GM08714 (cell line): ENCODE results near the gene MBLAC1.

Experiments used
- H3K4me3 ChIP-seq: fragments of 200-500 bp; sonication (Bioruptor generic); 2 replicates; pipeline ENCODE4 v1.5.1; 2014; ENCODE audit warnings: mild to moderate bottlenecking, low read length, inconsistent platforms
- ZNF274 ChIP-seq: IDR thresholded peaks from 2 replicates; pipeline ENCODE4 v1.6.1; 2012; ENCODE audit warnings: mild to moderate bottlenecking, low read depth, low read length

MBLAC1 gene

GRCh38 chr7:100090527-100091410, 36.0 kb upstream of the MBLAC1 start:
- no peak for TF ChIP-seq ZNF274
- H3K4me3 ChIP-seq: no peak overlapping the region

- no peak for TF ChIP-seq ZNF274
These were observed 35.2 kb upstream of the MBLAC1 start for GRCh38 chr7:100091411-100092181.

GRCh38 chr7:100093054-100093453, 33.7 kb upstream of the MBLAC1 start:
- H3K4me3 ChIP-seq: no peak overlapping the region
- no peak for TF ChIP-seq ZNF274

More at GRCh38 chr7:100091411-100092181, 35.2 kb upstream of the MBLAC1 start:
- H3K4me3 ChIP-seq: no peak overlapping the region

- no peak overlapping the region for H3K4me3 ChIP-seq
- no peak for TF ChIP-seq ZNF274
These were observed 33.3 kb upstream of the MBLAC1 start for GRCh38 chr7:100093498-100093897.

GRCh38 chr7:100093925-100094486, 32.8 kb upstream of the MBLAC1 start:
- no peak overlapping the region for H3K4me3 ChIP-seq
- TF ChIP-seq ZNF274: no peak

GRCh38 chr7:100095289-100095688, 31.5 kb upstream of the MBLAC1 start:
- TF ChIP-seq ZNF274: no peak
- H3K4me3 ChIP-seq: no peak overlapping the region

- TF ChIP-seq ZNF274: no peak
These were observed 31.1 kb upstream of the MBLAC1 start for GRCh38 chr7:100095704-100096103.

GRCh38 chr7:100098913-100099312, 27.9 kb upstream of the MBLAC1 start:
- no peak overlapping the region for H3K4me3 ChIP-seq

More at GRCh38 chr7:100095704-100096103, 31.1 kb upstream of the MBLAC1 start:
- no peak overlapping the region for H3K4me3 ChIP-seq

GRCh38 chr7:100099452-100099851, 27.3 kb upstream of the MBLAC1 start:
- TF ChIP-seq ZNF274: no peak
- peak overlapping the region; percentile 88 for H3K4me3 ChIP-seq

More at GRCh38 chr7:100098913-100099312, 27.9 kb upstream of the MBLAC1 start:
- TF ChIP-seq ZNF274: no peak

GRCh38 chr7:100100420-100101015, 26.2 kb upstream of the MBLAC1 start:
- no peak for TF ChIP-seq ZNF274
- H3K4me3 ChIP-seq: peak overlapping the region; percentile 88

GRCh38 chr7:100101016-100101862, 25.5 kb upstream of the MBLAC1 start, which contains the start of the genes AP4M1 and MCM7:
AP4M1 (plus strand) TSS chr7:100101643; CDS start chr7:100101715, 72 bp downstream.
MCM7 (minus strand) TSS chr7:100101397; CDS start chr7:100101294, 103 bp downstream.
- H3K4me3 ChIP-seq: peak within 1 kb of the TSS; percentile 88
- no peak for TF ChIP-seq ZNF274

- H3K4me3 ChIP-seq: no peak overlapping the region
- TF ChIP-seq ZNF274: no peak
These were observed 23.6 kb upstream of the MBLAC1 start for GRCh38 chr7:100102950-100103840.
